SK-N-SH (cell line): ENCODE results near the gene FERMT2. TPM values are rescaled to one million over a fixed set of nuclear protein-coding genes. Genes with fewer than 3 reads are reported as not detected.
A peak's percentile ranks its signal among the peaks of the same experiment; 100 is the strongest.

ENCODE experiments used
- CTCF ChIA-PET: fragments of 300-600, 350-600 bp; formaldehyde crosslinking; extraction: SDS; loops from one replicate; lab custom pipeline; 2021; lab: Yijun Ruan, JAX
- POLR2A ChIA-PET: fragments of 350-600 bp; sonication (Branson Sonifier 250); formaldehyde crosslinking; extraction: SDS; loops from one replicate; lab custom pipeline; 2020; ENCODE audit warnings: antibody characterized with exemption, inconsistent platforms; lab: Yijun Ruan, JAX
- DNase-seq: peaks from one replicate; pipeline ENCODE4 v3.0.0; 2012
- H2AFZ ChIP-seq: fragments of 200-600 bp; sonication (generic); 2 replicates; pipeline ENCODE4 v1.8.1; 2016; ENCODE audit warnings: antibody characterized with exemption, mild to moderate bottlenecking, low read depth
- H3F3A ChIP-seq: fragments of 200-600 bp; sonication (generic); replicated peaks from 2 replicates; pipeline ENCODE3; 2016; ENCODE audit warnings: antibody characterized with exemption, mild to moderate bottlenecking; ENCODE audit not compliant: insufficient read depth
- H3K27ac ChIP-seq, 2 experiments: fragments of 200-500 bp in 1 of 2; fragments of 200-600 bp in 1 of 2; sonication (Bioruptor generic) in 1 of 2; sonication (generic), shearing (Covaris generic) in 1 of 2; 2 replicates each; pipeline versions ENCODE4 v1.5.1 to v1.6.1; 2014 to 2016; ENCODE audit warnings: low read depth in 2 of 2, inconsistent platforms in 1 of 2, low read length in 1 of 2, mild to moderate bottlenecking in 1 of 2, mixed read lengths in 1 of 2
- H3K27me3 ChIP-seq: fragments of 200-600 bp; sonication (generic), shearing (Covaris generic); 2 replicates; pipeline ENCODE4 v1.6.1; 2016; ENCODE audit warnings: mixed run types; ENCODE audit not compliant: insufficient read depth
- H3K36me3 ChIP-seq, 2 experiments: fragments of 200-500 bp in 1 of 2; fragments of 200-600 bp in 1 of 2; sonication (Bioruptor generic) in 1 of 2; sonication (generic) in 1 of 2; replicated peaks in 1 of 2; 2 replicates each; pipeline versions ENCODE3 to v1.5.1; 2014 to 2016; ENCODE audit warnings: low read length in 1 of 2, mild to moderate bottlenecking in 1 of 2; ENCODE audit not compliant: insufficient read depth in 2 of 2, control insufficient read depth in 1 of 2
- H3K4me1 ChIP-seq, 2 experiments: fragments of 200-500 bp in 1 of 2; fragments of 200-600 bp in 1 of 2; sonication (Bioruptor generic) in 1 of 2; sonication (generic), shearing (Covaris generic) in 1 of 2; 2 replicates each; pipeline versions ENCODE4 v1.5.1 to v1.6.1; 2014 to 2016; ENCODE audit warnings: low read depth in 1 of 2, low read length in 1 of 2, mixed run types in 1 of 2; ENCODE audit not compliant: insufficient read depth in 2 of 2, control insufficient read depth in 1 of 2
- H3K4me2 ChIP-seq: fragments of 200-600 bp; sonication (generic), shearing (Covaris generic); 2 replicates; pipeline ENCODE4 v1.6.1; 2017; ENCODE audit warnings: mixed run types
- H3K4me3 ChIP-seq, 2 experiments: fragments of 200-500 bp in 1 of 2; fragments of 200-600 bp in 1 of 2; sonication (Bioruptor generic) in 1 of 2; sonication (generic), shearing (Covaris generic) in 1 of 2; 2 replicates each; pipeline versions ENCODE4 v1.5.1 to v1.8.1; 2014 to 2016; ENCODE audit warnings: low read depth in 2 of 2, inconsistent platforms in 1 of 2, low read length in 1 of 2, mild to moderate bottlenecking in 1 of 2, mixed read lengths in 1 of 2, moderate library complexity in 1 of 2
- H3K79me2 ChIP-seq: fragments of 200-600 bp; sonication (generic); 2 replicates; pipeline ENCODE4 v1.8.1; 2017; ENCODE audit warnings: mild to moderate bottlenecking; ENCODE audit not compliant: insufficient read depth
- H3K9ac ChIP-seq: fragments of 200-600 bp; sonication (generic); 2 replicates; pipeline ENCODE4 v1.6.1; 2017; ENCODE audit warnings: mixed run types
- H3K9me2 ChIP-seq: fragments of 200-600 bp; sonication (generic); 2 replicates; pipeline ENCODE4 v1.6.1; 2017; ENCODE audit warnings: mixed run types
- H3K9me3 ChIP-seq: fragments of 200-600 bp; sonication (generic); 2 replicates; pipeline ENCODE4 v1.6.1; 2017; ENCODE audit warnings: mixed run types, mild to moderate bottlenecking, moderate library complexity
- H4K20me1 ChIP-seq: fragments of 200-600 bp; sonication (generic); 2 replicates; pipeline ENCODE4 v1.6.1; 2017; ENCODE audit warnings: mild to moderate bottlenecking, mixed run types; ENCODE audit not compliant: insufficient read depth
- CHD2 ChIP-seq: fragments of 150-350 bp; IDR thresholded peaks from 2 replicates; pipeline ENCODE4 v1.6.1; 2018; ENCODE audit warnings: low read length; ENCODE audit not compliant: partially characterized antibody
- CTCF ChIP-seq: fragments of 200-600 bp; sonication (generic); IDR thresholded peaks from 2 replicates; pipeline ENCODE4 v1.6.1; 2017; ENCODE audit warnings: antibody characterized with exemption, mild to moderate bottlenecking, moderate library complexity
- ELF1 ChIP-seq: IDR thresholded peaks from 2 replicates; pipeline ENCODE4 v1.4.0; 2012
- EP300 ChIP-seq, 2 experiments: IDR thresholded peaks; 2 replicates each; pipeline versions ENCODE4 v1.4.0 to v1.6.1; 2012; ENCODE audit warnings: borderline replicate concordance in 1 of 2, low read depth in 1 of 2, low read length in 1 of 2
- EZH2phosphoT487 ChIP-seq: fragments of 200-600 bp; sonication (generic); IDR thresholded peaks from 2 replicates; pipeline ENCODE4 v1.6.1; 2017; ENCODE audit warnings: low read depth, mixed run types, mild to moderate bottlenecking, antibody characterized with exemption, moderate library complexity, borderline replicate concordance
- FOXJ3 ChIP-seq: sonication (generic); formaldehyde crosslinking; IDR thresholded peaks from 2 replicates; pipeline ENCODE4 v1.5.1; 2020; ENCODE audit warnings: mild to moderate bottlenecking, missing genetic modification reagents
- FOXM1 ChIP-seq: IDR thresholded peaks from 2 replicates; pipeline ENCODE4 v1.4.0; 2012; ENCODE audit warnings: low read depth, mild to moderate bottlenecking
- GABPA ChIP-seq: IDR thresholded peaks from 2 replicates; pipeline ENCODE4 v1.4.0; 2012; ENCODE audit warnings: low read depth, mild to moderate bottlenecking
- IRF3 ChIP-seq: fragments of 150-350 bp; IDR thresholded peaks from 2 replicates; pipeline ENCODE4 v1.6.1; 2016; ENCODE audit warnings: mild to moderate bottlenecking, low read depth, low read length
- JUND ChIP-seq: IDR thresholded peaks from 2 replicates; pipeline ENCODE4 v1.4.0; 2012
- MAX ChIP-seq: IDR thresholded peaks from 2 replicates; pipeline ENCODE4 v1.4.0; 2012; ENCODE audit warnings: low read depth
- MEF2A ChIP-seq: IDR thresholded peaks from 2 replicates; pipeline ENCODE4 v1.4.0; 2012; ENCODE audit warnings: low read depth, borderline replicate concordance
- MXI1 ChIP-seq: IDR thresholded peaks from 2 replicates; pipeline ENCODE4 v1.6.1; 2012; ENCODE audit warnings: mild to moderate bottlenecking, low read depth, low read length, improper control_type of control experiment
- NFIC ChIP-seq: IDR thresholded peaks from 2 replicates; pipeline ENCODE4 v1.4.0; 2012; ENCODE audit warnings: borderline replicate concordance
- PBX3 ChIP-seq: IDR thresholded peaks from 2 replicates; pipeline ENCODE4; 2012
- POLR2AphosphoS5 ChIP-seq: IDR thresholded peaks from 2 replicates; pipeline ENCODE4 v1.6.1; 2012; ENCODE audit warnings: low read depth, low read length
- RAD21 ChIP-seq: IDR thresholded peaks from 2 replicates; pipeline ENCODE4 v1.6.1; 2012; ENCODE audit warnings: mild to moderate bottlenecking, low read length
- RCOR1 ChIP-seq: fragments of 150-350 bp; IDR thresholded peaks from 2 replicates; pipeline ENCODE4 v1.6.1; 2017; ENCODE audit warnings: antibody characterized with exemption, low read length
- RXRA ChIP-seq: IDR thresholded peaks from 2 replicates; pipeline ENCODE4 v1.4.0; 2012; ENCODE audit warnings: low read depth, mild to moderate bottlenecking, borderline replicate concordance
- SIN3A ChIP-seq: IDR thresholded peaks from 2 replicates; pipeline ENCODE4 v1.6.1; 2012; ENCODE audit warnings: low read depth, mild to moderate bottlenecking, low read length, moderate library complexity, borderline replicate concordance
- SMC3 ChIP-seq: IDR thresholded peaks from 2 replicates; pipeline ENCODE4 v1.6.1; 2012; ENCODE audit warnings: low read depth, low read length, improper control_type of control experiment
- TAF1 ChIP-seq: IDR thresholded peaks from 2 replicates; pipeline ENCODE4 v1.6.1; 2012; ENCODE audit warnings: low read depth, mild to moderate bottlenecking, low read length, moderate library complexity, borderline replicate concordance
- TCF12 ChIP-seq: IDR thresholded peaks from 2 replicates; pipeline ENCODE4 v1.4.0; 2012
- TEAD4 ChIP-seq: IDR thresholded peaks from 2 replicates; pipeline ENCODE4 v1.4.0; 2012; ENCODE audit warnings: mild to moderate bottlenecking, borderline replicate concordance; ENCODE audit not compliant: insufficient read depth
- USF1 ChIP-seq: IDR thresholded peaks from 2 replicates; pipeline ENCODE4 v1.4.0; 2012; ENCODE audit warnings: low read depth, borderline replicate concordance
- USF2 ChIP-seq: fragments of 150-350 bp; IDR thresholded peaks from 2 replicates; pipeline ENCODE4 v1.6.1; 2017; ENCODE audit warnings: antibody characterized with exemption, low read length, low read depth, borderline replicate concordance
- WGBS: methylation state at CpG from one replicate; pipeline ENCODE4 v1.1.6; 2017; ENCODE audit warnings: low lambda C conversion rate; 5-methylcytosine and 5-hydroxymethylcytosine counted together
- polyA plus RNA-seq, 3 experiments: library from polyadenylated mRNA; depleted of rRNA; stranded (reverse); fragments of >200 nt; gene quantifications; 2 replicates each; pipeline ENCODE4 v1.2.3, GENCODE V29; 2012

FERMT2 gene
- polyA plus RNA-seq, 1 of the 3 experiments (the other 2 are of a cell fraction): 40.1 TPM

- TF ChIP-seq ELF1 (no peak), CTCF (no peak), RCOR1 (no peak), RXRA (peak; percentile 24; the same call in 1 of the 2 replicates), MAX (no peak), EZH2phosphoT487 (no peak), PBX3 (peak; percentile 90), NFIC (no peak), SMC3 (no peak), IRF3 (no peak), TEAD4 (0 out of 2 replicates have a peak, but pooled peaks have one; percentile 12), CHD2 (no peak), RAD21 (no peak), JUND (peak; percentile 64), POLR2AphosphoS5 (peak; percentile 40; the same call in 1 of the 2 replicates)
- TF ChIP-seq, all 33 proteins: peak for 8
Observed at GRCh38 chr14:52895000-52895399, 55.9 kb downstream of the FERMT2 start (continued).

- no peaks in the 10 kb centered on the region for H3K9me3 ChIP-seq
- peaks cover 12 to 63% of the 10 kb centered on the region in 2 experiments for H3K36me3 ChIP-seq
- H3K27ac ChIP-seq: peak overlapping the region in 1 of 2 experiments; percentile 13; a peak in 1 of 4 replicates
- no peak overlapping the region for H3K9ac ChIP-seq
- no peaks in the 10 kb centered on the region for H3K27me3 ChIP-seq
- H3K79me2 ChIP-seq: peaks cover 100% of the 10 kb centered on the region
- ChIA-PET CTCF (interaction anchor here (0.6 to 1.0 kb wide), 2 partner anchors 22 to 162 kb away, joined by 3 read pairs; no protein-coding TSS in a partner anchor), POLR2A (no interaction called here)
- 74% methylated on average over 3 of the region's 3 CpGs for WGBS
- TF ChIP-seq TEAD4 (no peak), SIN3A (no peak), RXRA (no peak), ELF1 (no peak), RCOR1 (no peak), FOXJ3 (CRISPR knock-in tag) (no peak), EP300 (IDR thresholded peaks at IDR 0.05; ENCODE audit: borderline replicate concordance in 1 of 2, low read depth in 1 of 2, low read length in 1 of 2) (no peak), TAF1 (no peak), USF2 (no peak), TCF12 (no peak), FOXM1 (no peak), MXI1 (no peak), RAD21 (no peak), JUND (no peak), EZH2phosphoT487 (no peak), GABPA (no peak), SMC3 (no peak), MEF2A (no peak), USF1 (no peak), MAX (no peak)
- H3K4me2 ChIP-seq: no peak overlapping the region
- H3K4me1 ChIP-seq: peaks cover 2 to 12% of the 10 kb centered on the region in 2 experiments; a peak in 3 of 4 replicates
- H4K20me1 ChIP-seq: peaks cover 31% of the 10 kb centered on the region
- DNase-seq: no peak
- no peak overlapping the region for H3K4me3 ChIP-seq
- H3K9me2 ChIP-seq: no peaks in the 10 kb centered on the region
- no peak overlapping the region for H2AFZ ChIP-seq
- peaks cover 42% of the 10 kb centered on the region for H3F3A ChIP-seq
Observed at GRCh38 chr14:52891800-52892199, 59.0 kb downstream of the FERMT2 start.
